HFF-Myc (cell line): Measurements from ENCODE around the gene KRTAP9-1.

ENCODE experiments used
- DNase-seq: peaks from one replicate; pipeline ENCODE4 v3.0.0-alpha.2; 2011; ENCODE audit warnings: low read depth; ENCODE audit errors: extremely low read depth
- H3K4me3 ChIP-seq: replicated peaks from 2 replicates; pipeline ENCODE4 v1.5.1; 2011; ENCODE audit warnings: low read depth, mild to moderate bottlenecking, control low read depth, low read length
- CTCF ChIP-seq: IDR thresholded peaks from 2 replicates; pipeline ENCODE4 v1.5.1; 2012; ENCODE audit warnings: mild to moderate bottlenecking, low read depth, low read length, control low read depth; ENCODE audit errors: missing control alignments

KRTAP9-1 gene

GRCh38 chr17:41167561-41167960, 22.1 kb upstream of the KRTAP9-1 start:
- no peak for DNase-seq
- TF ChIP-seq CTCF, result no peak
- no peak overlapping the region for H3K4me3 ChIP-seq

GRCh38 chr17:41168121-41168520, 21.6 kb upstream of the KRTAP9-1 start, which contains the start of gene KRTAP4-3:
Gene KRTAP4-3, minus strand, starts transcription at chr17:41168221. Its CDS starts 49 bp downstream, at chr17:41168172.
- TF ChIP-seq CTCF, result no peak
- no peak for DNase-seq
- H3K4me3 ChIP-seq, result no peak within 1 kb of the TSS

GRCh38 chr17:41171886-41172285, 17.8 kb upstream of the KRTAP9-1 start:
- H3K4me3 ChIP-seq, result no peak overlapping the region
- no peak for TF ChIP-seq CTCF
- no peak for DNase-seq

- no peak overlapping the region for H3K4me3 ChIP-seq
- no peak for TF ChIP-seq CTCF
- no peak for DNase-seq
Measured at GRCh38 chr17:41176744-41177387, 12.8 kb upstream of the KRTAP9-1 start.

GRCh38 chr17:41177727-41178271, 11.9 kb upstream of the KRTAP9-1 start, which contains the start of gene KRTAP4-2:
Gene KRTAP4-2, minus strand, starts transcription at chr17:41178221. Its CDS starts 57 bp downstream, at chr17:41178164.
- no peak for TF ChIP-seq CTCF
- DNase-seq, result no peak
- H3K4me3 ChIP-seq, result no peak within 1 kb of the TSS

GRCh38 chr17:41178341-41178740, 11.3 kb upstream of the KRTAP9-1 start:
- DNase-seq, result no peak
- no peak overlapping the region for H3K4me3 ChIP-seq
- no peak for TF ChIP-seq CTCF
